H1 (cell line): ENCODE results near the gene ATG7. TPM values are rescaled to one million over a fixed set of nuclear protein-coding genes. Genes with fewer than 3 reads are reported as not detected.
A peak's percentile ranks its signal among the peaks of the same experiment; 100 is the strongest.

Experiments used
- CTCF ChIA-PET: fragments of 300-600 bp; sonication (Branson Sonifier 250); formaldehyde crosslinking; loops from one replicate; lab custom pipeline; 2021; ENCODE audit not compliant: partially characterized antibody; lab: Charles Lee
- POLR2A ChIA-PET: fragments of 300-600 bp; sonication (Branson Sonifier 250); formaldehyde crosslinking; loops from one replicate; lab custom pipeline; 2021; ENCODE audit warnings: inconsistent platforms; ENCODE audit not compliant: partially characterized antibody; lab: Charles Lee
- DNase-seq, 2 experiments: peaks; one replicate each; pipeline versions ENCODE4 v3.0.0 to v3.0.0-alpha.2; 2010 to 2022; ENCODE audit warnings: low spot score in 2 of 2, low read depth in 1 of 2, mixed read lengths in 1 of 2
- FAIRE-seq: peaks from 2 replicates; lab custom pipeline; 2011; peaks lifted over from hg19 to GRCh38; lab: Jason Lieb, UNC
- H2AFZ ChIP-seq: 2 replicates; pipeline ENCODE4 v1.8.1; 2012; ENCODE audit warnings: low read length, inconsistent platforms
- H2AK5ac ChIP-seq: 2 replicates; pipeline ENCODE4 v1.6.1; 2013; ENCODE audit warnings: low read depth, low read length
- H2BK120ac ChIP-seq: replicated peaks from 2 replicates; pipeline ENCODE3; 2013; ENCODE audit warnings: low read depth, low read length, inconsistent platforms
- H2BK12ac ChIP-seq: 2 replicates; pipeline ENCODE4 v1.6.1; 2013; ENCODE audit warnings: low read depth, low read length
- H2BK15ac ChIP-seq: 2 replicates; pipeline ENCODE4 v1.6.1; 2013; ENCODE audit warnings: low read length
- H2BK20ac ChIP-seq: 2 replicates; pipeline ENCODE4 v1.6.1; 2013; ENCODE audit warnings: low read length
- H2BK5ac ChIP-seq: 2 replicates; pipeline ENCODE4 v1.6.1; 2013; ENCODE audit warnings: low read depth, low read length
- H3K14ac ChIP-seq: 2 replicates; pipeline ENCODE4 v1.6.1; 2013; ENCODE audit warnings: inconsistent platforms; ENCODE audit not compliant: insufficient read length
- H3K18ac ChIP-seq: 2 replicates; pipeline ENCODE4 v1.6.1; 2013; ENCODE audit warnings: low read length; ENCODE audit errors: extremely low read depth
- H3K23ac ChIP-seq: 2 replicates; pipeline ENCODE4 v1.6.1; 2013; ENCODE audit warnings: inconsistent platforms; ENCODE audit not compliant: insufficient read length
- H3K23me2 ChIP-seq: 2 replicates; pipeline ENCODE4 v1.6.1; 2013; ENCODE audit warnings: low read depth, low read length
- H3K27ac ChIP-seq: 2 replicates; pipeline ENCODE4 v1.6.1; 2011; ENCODE audit warnings: low read depth, low read length, inconsistent platforms
- H3K27me3 ChIP-seq, 4 experiments: replicated peaks in 1 of 4; 1 replicate in 1 of 4; 2 replicates in 3 of 4; pipeline versions ENCODE4 v1.6.1 to v1.8.1; 2011 to 2013; ENCODE audit warnings: low read length in 3 of 4, mild to moderate bottlenecking in 3 of 4, inconsistent platforms in 2 of 4, mixed read lengths in 2 of 4, moderate library complexity in 1 of 4; ENCODE audit not compliant: control insufficient read depth in 3 of 4, insufficient read depth in 3 of 4; ENCODE audit errors: extremely low read depth in 1 of 4
- H3K36me3 ChIP-seq, 4 experiments: 2 replicates each; pipeline versions ENCODE4 v1.6.1 to v1.8.1; 2011 to 2013; ENCODE audit warnings: mild to moderate bottlenecking in 4 of 4, low read length in 3 of 4, moderate library complexity in 2 of 4, control low read depth in 1 of 4, inconsistent platforms in 1 of 4; ENCODE audit not compliant: insufficient read depth in 4 of 4, control insufficient read depth in 2 of 4
- H3K4ac ChIP-seq: replicated peaks from 2 replicates; pipeline ENCODE3; 2013; ENCODE audit warnings: low read length, low read depth, mixed read lengths, inconsistent platforms; ENCODE audit not compliant: insufficient read length
- H3K4me1 ChIP-seq, 4 experiments: replicated peaks in 1 of 4; 1 replicate in 1 of 4; 2 replicates in 3 of 4; pipeline versions ENCODE4 v1.6.1 to v1.8.1; 2011 to 2013; ENCODE audit warnings: low read length in 3 of 4, inconsistent platforms in 2 of 4, mixed read lengths in 1 of 4; ENCODE audit not compliant: insufficient read depth in 4 of 4, control insufficient read depth in 3 of 4
- H3K4me2 ChIP-seq, 2 experiments: 2 replicates each; pipeline versions ENCODE4 v1.6.1 to v1.8.1; 2011 to 2013; ENCODE audit warnings: low read depth in 2 of 2, low read length in 2 of 2, control low read depth in 1 of 2, inconsistent platforms in 1 of 2, mild to moderate bottlenecking in 1 of 2; ENCODE audit not compliant: insufficient read depth in 1 of 2
- H3K4me3 ChIP-seq, 4 experiments: fragments of 200-600, 300-600 bp in 1 of 4; sonication (generic), shearing (Covaris generic), sonication (Bioruptor Twin) in 1 of 4; 2 replicates each; pipeline versions ENCODE4 v1.5.1 to v1.8.1; 2011 to 2016; ENCODE audit warnings: low read length in 4 of 4, low read depth in 3 of 4, control low read depth in 2 of 4, inconsistent platforms in 2 of 4, mild to moderate bottlenecking in 2 of 4, mixed read lengths in 1 of 4, moderate library complexity in 1 of 4; ENCODE audit not compliant: insufficient read depth in 2 of 4; ENCODE audit errors: extremely low read depth in 1 of 4
- H3K56ac ChIP-seq: replicated peaks from 2 replicates; pipeline ENCODE3; 2013; ENCODE audit warnings: low read depth, mild to moderate bottlenecking, mixed read lengths, low read length, inconsistent platforms; ENCODE audit not compliant: insufficient read length
- H3K79me1 ChIP-seq: 2 replicates; pipeline ENCODE4 v1.6.1; 2013; ENCODE audit warnings: low read depth, low read length, control low read depth
- H3K79me2 ChIP-seq, 2 experiments: 2 replicates each; pipeline versions ENCODE4 v1.6.1 to v1.8.1; 2012 to 2013; ENCODE audit warnings: low read length in 2 of 2, mild to moderate bottlenecking in 2 of 2, inconsistent platforms in 1 of 2; ENCODE audit not compliant: insufficient read depth in 2 of 2, control insufficient read depth in 1 of 2
- H3K9ac ChIP-seq, 4 experiments: replicated peaks in 1 of 4; 1 replicate in 1 of 4; 2 replicates in 3 of 4; pipeline versions ENCODE4 v1.6.1 to v1.8.1; 2011 to 2013; ENCODE audit warnings: low read depth in 3 of 4, low read length in 3 of 4, control low read depth in 2 of 4, mild to moderate bottlenecking in 2 of 4, moderate library complexity in 2 of 4, inconsistent platforms in 1 of 4; ENCODE audit errors: extremely low read depth in 1 of 4
- H3K9me3 ChIP-seq, 2 experiments: 2 replicates each; pipeline versions ENCODE4 v1.6.1 to v1.8.1; 2012 to 2013; ENCODE audit warnings: mild to moderate bottlenecking in 2 of 2, moderate library complexity in 2 of 2, control low read depth in 1 of 2, inconsistent platforms in 1 of 2, low read depth in 1 of 2, low read length in 1 of 2, mixed read lengths in 1 of 2; ENCODE audit not compliant: insufficient read depth in 2 of 2
- H4K20me1 ChIP-seq, 2 experiments: replicated peaks in 1 of 2; 2 replicates each; pipeline versions ENCODE3 to v1.8.1; 2011 to 2013; ENCODE audit warnings: inconsistent platforms in 2 of 2, low read length in 2 of 2, mild to moderate bottlenecking in 1 of 2; ENCODE audit not compliant: insufficient read depth in 2 of 2, control insufficient read depth in 1 of 2
- H4K5ac ChIP-seq: 2 replicates; pipeline ENCODE4 v1.6.1; 2013; ENCODE audit warnings: low read length, low read depth, mixed read lengths, inconsistent platforms; ENCODE audit not compliant: insufficient read length
- H4K8ac ChIP-seq: 2 replicates; pipeline ENCODE4 v1.8.0; 2013; ENCODE audit warnings: mild to moderate bottlenecking, moderate library complexity, low read length, inconsistent platforms; ENCODE audit not compliant: insufficient read depth; ENCODE audit errors: extremely low read depth
- H4K91ac ChIP-seq: replicated peaks from 2 replicates; pipeline ENCODE3; 2013; ENCODE audit warnings: low read length, mixed read lengths, inconsistent platforms; ENCODE audit not compliant: insufficient read length
- CTBP2 ChIP-seq: IDR thresholded peaks from 2 replicates; pipeline ENCODE4 v1.7.0; 2011; ENCODE audit warnings: borderline replicate concordance, mild to moderate bottlenecking, moderate library complexity, mixed read lengths, low read length; ENCODE audit not compliant: insufficient read depth, insufficient read length
- POLR2AphosphoS5 ChIP-seq: IDR thresholded peaks from 2 replicates; pipeline ENCODE4 v1.6.1; 2011; ENCODE audit warnings: low read depth, low read length
- SAP30 ChIP-seq: fragments of 300-600 bp; sonication (generic); IDR thresholded peaks from 2 replicates; pipeline ENCODE4 v1.7.1; 2012; ENCODE audit warnings: low read length, moderate library complexity, mild to moderate bottlenecking, inconsistent platforms; ENCODE audit not compliant: insufficient read depth, insufficient replicate concordance
- SIRT6 ChIP-seq: IDR thresholded peaks from one replicate; pipeline ENCODE4 v1.7.1; 2012; ENCODE audit warnings: low read length, inconsistent platforms
- SIX5 ChIP-seq: IDR thresholded peaks from 2 replicates; pipeline ENCODE4 v1.6.1; 2011; ENCODE audit warnings: mild to moderate bottlenecking, low read depth, low read length
- SP1 ChIP-seq: IDR thresholded peaks from 2 replicates; pipeline ENCODE4 v1.6.1; 2011; ENCODE audit warnings: low read depth, low read length
- WGBS, 2 experiments: shearing (Covaris generic) in 1 of 2; methylation state at CpG; one replicate each; pipeline versions ENCODE4 v1.1.6 to v1.1.7; 2013 to 2015; ENCODE audit warnings: low lambda C conversion rate in 2 of 2, mixed read lengths in 2 of 2, inconsistent platforms in 1 of 2, low coverage in 1 of 2, missing lambda C conversion rate in 1 of 2; ENCODE audit not compliant: insufficient replicate concordance in 2 of 2, insufficient coverage in 1 of 2, insufficient read length in 1 of 2; ENCODE audit errors: extremely low coverage in 1 of 2, missing lambda C conversion rate in 1 of 2; 5-methylcytosine and 5-hydroxymethylcytosine counted together
- polyA plus RNA-seq, 7 experiments: library from polyadenylated mRNA; depleted of rRNA in 3 of 7; stranded (reverse) in 5 of 7; unstranded in 2 of 7; fragments of >200 nt in 5 of 7; fragments of 200-250 nt in 2 of 7; gene quantifications; 1 replicate in 5 of 7; 2 replicates in 1 of 7; 4 replicates in 1 of 7; pipeline versions ENCODE4 v1.2.1 to v1.2.3, GENCODE V29; 2011 to 2013; ENCODE audit warnings: missing spikeins in 2 of 7, mixed read lengths in 2 of 7
- total RNA-seq: library from RNA; stranded (reverse); fragmentation: NEBNext Ultra II Directional; extraction: Animal tissue kit (Norgen Biotek cat#: 25700); gene quantifications from 2 replicates; pipeline ENCODE4 v1.2.1, GENCODE V29; 2021

Gene ATG7
- total and polyA plus RNA-seq, 2 of the 8 experiments (the other 6 are each of a cell fraction or from before 2014, with no cell fraction given) = 15.0 to 19.1 TPM

DNA sequence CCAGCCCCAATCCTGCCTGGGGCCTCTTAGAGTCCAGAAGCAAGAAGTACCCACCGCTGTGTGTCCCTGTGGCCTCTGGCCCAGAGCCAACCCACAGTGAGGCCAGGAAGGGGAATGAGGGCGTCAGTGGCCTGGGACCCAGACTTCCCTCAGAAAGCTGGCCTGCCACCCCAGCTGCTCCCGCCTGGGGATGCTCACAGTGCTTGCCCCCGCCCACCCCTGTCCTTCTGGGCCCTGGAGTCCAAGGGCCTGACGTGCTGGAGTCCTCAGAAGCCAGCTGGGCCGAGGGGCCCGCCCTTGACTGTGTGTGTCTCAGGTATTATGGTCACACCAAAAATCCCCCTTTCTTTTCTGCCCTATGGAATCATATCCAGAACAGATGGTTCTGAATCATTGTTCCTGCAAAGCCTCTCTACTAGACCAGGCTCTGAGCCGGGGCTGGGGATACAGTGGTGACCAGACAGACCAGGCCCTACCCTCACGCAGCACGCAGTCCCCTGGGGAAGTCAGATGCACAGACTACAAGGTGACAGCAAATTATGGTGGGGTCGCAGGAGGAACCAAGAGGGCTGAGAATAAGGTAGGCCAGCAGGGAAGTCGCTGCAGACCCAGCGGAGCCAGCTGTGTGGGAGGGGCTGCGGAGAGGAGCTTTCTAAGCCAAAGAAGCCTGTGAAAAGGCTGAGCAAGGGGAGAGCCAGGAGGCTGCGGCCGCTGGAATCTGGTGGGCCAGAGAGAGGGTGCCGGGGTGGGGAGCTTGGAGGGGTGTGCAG is 272.4 kb downstream of the ATG7 start:
- no peaks in the 10 kb centered on the region for H3K36me3 ChIP-seq
- no peak overlapping the region for H3K4ac ChIP-seq
- H3K79me1 ChIP-seq = no peaks in the 10 kb centered on the region
- no peak overlapping the region for H3K27ac ChIP-seq
- no peaks in the 10 kb centered on the region for H3K79me2 ChIP-seq
- H2AK5ac ChIP-seq = no peak overlapping the region
- no peak for FAIRE-seq
- H3K4me2 ChIP-seq = no peak overlapping the region
- H4K5ac ChIP-seq = no peak overlapping the region
- no peak overlapping the region for H2BK120ac ChIP-seq
- H3K4me3 ChIP-seq = no peak overlapping the region
- H3K23ac ChIP-seq = no peak overlapping the region
- no peak for TF ChIP-seq SP1
- no peak for TF ChIP-seq POLR2AphosphoS5
- no peak for TF ChIP-seq SAP30
- no peak for TF ChIP-seq CTBP2
- no peak for TF ChIP-seq SIRT6
- TF ChIP-seq SIX5 = no peak
- H4K8ac ChIP-seq = peak overlapping the region; percentile 82
- no peak overlapping the region for H2BK20ac ChIP-seq
- no peak for DNase-seq
- no peak overlapping the region for H3K9ac ChIP-seq
- H2BK5ac ChIP-seq = no peak overlapping the region
- H2BK12ac ChIP-seq = no peak overlapping the region
- ChIA-PET POLR2A (interaction anchor here (0.6 kb wide), 1 partner anchor 137 kb away, joined by 3 read pairs; no protein-coding TSS in a partner anchor), CTCF (interaction anchor here (0.8 to 1.3 kb wide), 4 partner anchors 10 to 154 kb away, joined by 3 read pairs; no protein-coding TSS in a partner anchor)
- peaks cover 0 to 4% (median 0%) of the 10 kb centered on the region in 4 experiments; a peak in 2 of 7 replicates for H3K4me1 ChIP-seq
- no peak overlapping the region for H2AFZ ChIP-seq
- H3K18ac ChIP-seq = no peak overlapping the region
- no peaks in the 10 kb centered on the region for H3K9me3 ChIP-seq
- no peaks in the 10 kb centered on the region for H3K23me2 ChIP-seq
- no peak overlapping the region for H2BK15ac ChIP-seq
- 81% methylated on average over 15 of the region's 17 CpGs; no CpG with 5 or more reads in 1 of the 2 experiments for WGBS, 2 experiments
- no peak overlapping the region for H3K14ac ChIP-seq
- H4K20me1 ChIP-seq = no peaks in the 10 kb centered on the region
- H3K56ac ChIP-seq = no peak overlapping the region
- no peaks in the 10 kb centered on the region for H3K27me3 ChIP-seq
- no peak overlapping the region for H4K91ac ChIP-seq
